ENCODE measurements around the gene INO80E.

DNA sequence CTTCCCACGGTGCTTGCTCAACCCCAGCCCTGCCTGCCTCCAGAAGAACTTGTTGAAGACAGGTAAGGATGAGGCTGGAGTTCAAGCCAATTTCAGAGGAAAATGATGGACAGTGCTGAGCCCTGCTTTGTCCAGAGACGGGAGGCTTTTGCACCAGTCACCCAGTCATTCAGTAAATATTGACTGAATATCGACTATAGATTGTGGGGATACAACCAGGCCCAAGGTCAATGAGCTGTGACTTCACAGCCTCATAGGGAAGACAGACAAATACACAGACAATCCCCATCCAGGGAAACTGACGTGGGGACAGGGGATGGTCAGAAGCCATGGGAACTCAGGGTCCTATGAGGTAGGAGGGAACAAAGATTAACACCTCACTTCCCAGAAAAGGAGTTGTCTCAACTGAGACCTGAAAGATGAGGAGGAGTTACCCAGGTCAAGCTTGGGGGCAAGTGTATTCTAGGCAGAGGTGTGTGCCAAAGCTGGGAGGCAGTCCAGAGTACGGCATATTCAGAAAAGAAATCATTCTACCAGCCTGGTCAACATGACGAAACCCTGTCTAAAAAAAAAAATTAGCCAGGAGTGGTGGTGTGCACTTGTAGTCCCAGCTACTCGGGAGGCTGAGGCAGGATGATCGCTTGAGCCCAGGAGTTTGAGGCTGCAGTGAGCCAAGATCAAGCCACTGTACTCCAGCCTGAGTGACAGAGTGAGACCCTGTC, 20.7 kb downstream of the INO80E start:
- TF ChIP-seq, protein P1, sequence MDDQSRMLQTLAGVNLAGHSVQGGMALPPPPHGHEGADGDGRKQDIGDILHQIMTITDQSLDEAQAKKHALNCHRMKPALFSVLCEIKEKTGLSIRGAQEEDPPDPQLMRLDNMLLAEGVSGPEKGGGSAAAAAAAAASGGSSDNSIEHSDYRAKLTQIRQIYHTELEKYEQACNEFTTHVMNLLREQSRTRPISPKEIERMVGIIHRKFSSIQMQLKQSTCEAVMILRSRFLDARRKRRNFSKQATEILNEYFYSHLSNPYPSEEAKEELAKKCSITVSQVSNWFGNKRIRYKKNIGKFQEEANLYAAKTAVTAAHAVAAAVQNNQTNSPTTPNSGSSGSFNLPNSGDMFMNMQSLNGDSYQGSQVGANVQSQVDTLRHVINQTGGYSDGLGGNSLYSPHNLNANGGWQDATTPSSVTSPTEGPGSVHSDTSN (IDR thresholded peaks at IDR 0.05): no peak
- no peak for TF ChIP-seq SMC3 (IDR thresholded peaks at IDR 0.05)
- no peak for TF ChIP-seq EP300 (IDR thresholded peaks at IDR 0.05)
- TF ChIP-seq, protein P2, sequence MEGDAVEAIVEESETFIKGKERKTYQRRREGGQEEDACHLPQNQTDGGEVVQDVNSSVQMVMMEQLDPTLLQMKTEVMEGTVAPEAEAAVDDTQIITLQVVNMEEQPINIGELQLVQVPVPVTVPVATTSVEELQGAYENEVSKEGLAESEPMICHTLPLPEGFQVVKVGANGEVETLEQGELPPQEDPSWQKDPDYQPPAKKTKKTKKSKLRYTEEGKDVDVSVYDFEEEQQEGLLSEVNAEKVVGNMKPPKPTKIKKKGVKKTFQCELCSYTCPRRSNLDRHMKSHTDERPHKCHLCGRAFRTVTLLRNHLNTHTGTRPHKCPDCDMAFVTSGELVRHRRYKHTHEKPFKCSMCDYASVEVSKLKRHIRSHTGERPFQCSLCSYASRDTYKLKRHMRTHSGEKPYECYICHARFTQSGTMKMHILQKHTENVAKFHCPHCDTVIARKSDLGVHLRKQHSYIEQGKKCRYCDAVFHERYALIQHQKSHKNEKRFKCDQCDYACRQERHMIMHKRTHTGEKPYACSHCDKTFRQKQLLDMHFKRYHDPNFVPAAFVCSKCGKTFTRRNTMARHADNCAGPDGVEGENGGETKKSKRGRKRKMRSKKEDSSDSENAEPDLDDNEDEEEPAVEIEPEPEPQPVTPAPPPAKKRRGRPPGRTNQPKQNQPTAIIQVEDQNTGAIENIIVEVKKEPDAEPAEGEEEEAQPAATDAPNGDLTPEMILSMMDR (IDR thresholded peaks at IDR 0.05): no peak

Data from A549 (cell line).